ENCODE results near the gene YWHAE. TPM values are rescaled to one million over a fixed set of nuclear protein-coding genes. Genes with fewer than 3 reads are reported as not detected.

Gene YWHAE
- total and polyA plus RNA-seq, 3 donors from 2014 or later = 649 to 749 (median 678) TPM

GRCh38 chr17:1329745-1330343 is 70.2 kb downstream of the YWHAE start:
- no peaks in the 10 kb centered on the region for H3K4me1 ChIP-seq
- no peak overlapping the region for H3K27ac ChIP-seq
- TF ChIP-seq CTCF (IDR thresholded peaks at IDR 0.05) = no peak
- DNase-seq = no peak
- WGBS, 2 donors = 83 to 86% methylated on average over 8 to 12 of the region's 12 CpGs
- no peaks in the 10 kb centered on the region for H3K9me3 ChIP-seq
- H3K36me3 ChIP-seq (ENCODE audit: low read depth, missing control alignments) = no peaks in the 10 kb centered on the region
- no peak overlapping the region for H3K4me3 ChIP-seq
- intact Hi-C loops (cut with DNase I; ENCODE audit: low total_unique reads) = loop anchor here (5.0 kb wide), 2 partner anchors 53 to 63 kb away; partner anchors contain the start of gene TRARG1
- H3K27me3 ChIP-seq = no peaks in the 10 kb centered on the region

- Histone ChIP-seq H3K4me1 (no peaks in the 10 kb centered on the region), H3K36me3 (ENCODE audit: low read depth, missing control alignments) (no peaks in the 10 kb centered on the region), H3K9me3 (no peaks in the 10 kb centered on the region), H3K27ac (no peak overlapping the region), H3K27me3 (no peaks in the 10 kb centered on the region), H3K4me3 (no peak overlapping the region)
- 69 to 81% methylated on average over 3 to 7 of the region's 7 CpGs for WGBS, 2 donors
- no peak for TF ChIP-seq CTCF (IDR thresholded peaks at IDR 0.05)
- no peak for TF ChIP-seq POLR2A (IDR thresholded peaks at IDR 0.05)
- DNase-seq = no peak
- intact Hi-C loops (cut with DNase I; ENCODE audit: low total_unique reads) = loop anchor here (5.0 kb wide), 1 partner anchor 51 kb away; the partner anchor contains the start of gene TRARG1
These were observed 71.6 kb downstream of the YWHAE start for GRCh38 chr17:1328437-1328836.

GRCh38 chr17:1325766-1326165 is 74.3 kb downstream of the YWHAE start:
- Histone ChIP-seq H3K4me3 (no peak overlapping the region), H3K4me1 (no peaks in the 10 kb centered on the region), H3K36me3 (ENCODE audit: low read depth, missing control alignments) (no peaks in the 10 kb centered on the region), H3K9me3 (no peaks in the 10 kb centered on the region), H3K27ac (no peak overlapping the region), H3K27me3 (no peaks in the 10 kb centered on the region)
- no peak for DNase-seq
- TF ChIP-seq CTCF (IDR thresholded peaks at IDR 0.05) (no peak), POLR2A (IDR thresholded peaks at IDR 0.05) (no peak)
- 79 to 87% methylated on average over 12 of the region's 12 CpGs for WGBS, 2 donors
- intact Hi-C loops (cut with DNase I; ENCODE audit: low total_unique reads) = loop anchor here (5.0 kb wide), 1 partner anchor 48 kb away; the partner anchor contains the start of gene TRARG1

GRCh38 chr17:1324201-1324771 is 75.7 kb downstream of the YWHAE start:
- 53 to 62% methylated on average over 27 of the region's 27 CpGs for WGBS, 2 donors
- Histone ChIP-seq H3K36me3 (ENCODE audit: low read depth, missing control alignments) (no peaks in the 10 kb centered on the region), H3K4me3 (peak overlapping the region; percentile 15 to 26), H3K9me3 (no peaks in the 10 kb centered on the region), H3K27ac (no peak overlapping the region), H3K27me3 (no peaks in the 10 kb centered on the region), H3K4me1 (no peaks in the 10 kb centered on the region)
- no peak for TF ChIP-seq CTCF (IDR thresholded peaks at IDR 0.05)
- TF ChIP-seq POLR2A (IDR thresholded peaks at IDR 0.05) = no peak
- intact Hi-C loops (cut with DNase I; ENCODE audit: low total_unique reads) = no loop called here
- DNase-seq = peak; percentile 58

GRCh38 chr17:1323336-1323735 is 76.7 kb downstream of the YWHAE start:
- no peak for TF ChIP-seq CTCF (IDR thresholded peaks at IDR 0.05)
- TF ChIP-seq POLR2A (IDR thresholded peaks at IDR 0.05) = no peak
- Histone ChIP-seq H3K27ac (no peak overlapping the region), H3K4me3 (peak overlapping the region in 1 of 2 donors; percentile 26), H3K27me3 (no peaks in the 10 kb centered on the region), H3K36me3 (ENCODE audit: low read depth, missing control alignments) (no peaks in the 10 kb centered on the region), H3K9me3 (no peaks in the 10 kb centered on the region), H3K4me1 (no peaks in the 10 kb centered on the region)
- peak; percentile 31 for DNase-seq
- 63 to 69% methylated on average over 17 to 19 of the region's 19 CpGs for WGBS, 2 donors
- intact Hi-C loops (cut with DNase I; ENCODE audit: low total_unique reads) = no loop called here

All from testis (tissue), 3 donors.